ENCODE data around the gene ITPKA.

DNA sequence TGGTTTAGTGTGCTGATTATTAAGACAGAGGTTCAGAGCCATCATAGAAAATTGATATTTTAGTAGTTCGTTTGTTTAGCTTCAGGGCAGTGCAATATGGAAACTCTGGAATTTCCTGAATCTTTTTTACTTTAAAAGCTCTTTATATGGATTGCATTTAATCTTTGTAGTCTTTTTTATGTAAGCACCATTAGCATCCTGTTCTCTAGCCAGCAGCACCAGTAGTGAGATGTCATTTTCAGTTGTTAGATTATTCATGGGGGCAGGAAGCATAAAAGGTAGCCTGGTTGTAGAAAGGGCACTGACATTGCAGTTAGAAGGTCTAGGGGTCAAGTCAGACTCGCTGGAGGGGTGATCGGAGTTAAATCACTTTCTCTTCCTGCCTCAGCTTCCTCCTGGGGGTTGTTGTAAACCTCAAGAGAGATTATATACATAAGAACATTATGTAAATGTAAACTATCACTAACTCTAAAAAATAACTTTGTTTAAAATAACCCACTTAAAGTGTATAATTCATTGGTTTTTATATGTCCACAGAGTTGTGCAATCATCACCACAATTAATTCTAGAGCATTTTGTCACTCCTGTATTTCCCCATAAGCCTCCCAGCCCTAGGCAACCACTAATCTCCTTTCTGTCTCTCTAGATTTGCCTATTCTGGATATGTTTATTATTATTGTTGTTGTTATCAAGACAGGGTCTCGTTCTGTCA lies 31.4 kb upstream of the ITPKA start:
- TF ChIP-seq CTCF (IDR thresholded peaks at IDR 0.05): no peak
- no peak for TF ChIP-seq POLR2AphosphoS5 (IDR thresholded peaks at IDR 0.05; ENCODE audit: low read depth, low read length)
- TF ChIP-seq SIN3A (IDR thresholded peaks at IDR 0.05; ENCODE audit: borderline replicate concordance, insufficient read depth, low read depth, low read length): no peak
- TF ChIP-seq TCF7L2 (IDR thresholded peaks at IDR 0.05; ENCODE audit: low read depth, low read length): no peak

Data from Panc1 (cell line).